Dermis microvascular lymphatic vessel endothelial cell (primary cell): ENCODE results near the gene SPO11. TPM values are rescaled to one million over a fixed set of nuclear protein-coding genes. Genes with fewer than 3 reads are reported as not detected.

Experiments used
- DNase-seq, 2 donors: peaks; one replicate each; pipeline versions ENCODE4 v3.0.0 to v3.0.0-alpha.2; 2010; ENCODE audit warnings: low read depth in 2 of 2
- total RNA-seq: library from RNA; depleted of rRNA; stranded (reverse); fragments of >200 nt; gene quantifications from 2 replicates; pipeline ENCODE4 v1.2.1, GENCODE V29; 2014

SPO11 gene
- not detected in 2 replicates for total RNA-seq

DNA sequence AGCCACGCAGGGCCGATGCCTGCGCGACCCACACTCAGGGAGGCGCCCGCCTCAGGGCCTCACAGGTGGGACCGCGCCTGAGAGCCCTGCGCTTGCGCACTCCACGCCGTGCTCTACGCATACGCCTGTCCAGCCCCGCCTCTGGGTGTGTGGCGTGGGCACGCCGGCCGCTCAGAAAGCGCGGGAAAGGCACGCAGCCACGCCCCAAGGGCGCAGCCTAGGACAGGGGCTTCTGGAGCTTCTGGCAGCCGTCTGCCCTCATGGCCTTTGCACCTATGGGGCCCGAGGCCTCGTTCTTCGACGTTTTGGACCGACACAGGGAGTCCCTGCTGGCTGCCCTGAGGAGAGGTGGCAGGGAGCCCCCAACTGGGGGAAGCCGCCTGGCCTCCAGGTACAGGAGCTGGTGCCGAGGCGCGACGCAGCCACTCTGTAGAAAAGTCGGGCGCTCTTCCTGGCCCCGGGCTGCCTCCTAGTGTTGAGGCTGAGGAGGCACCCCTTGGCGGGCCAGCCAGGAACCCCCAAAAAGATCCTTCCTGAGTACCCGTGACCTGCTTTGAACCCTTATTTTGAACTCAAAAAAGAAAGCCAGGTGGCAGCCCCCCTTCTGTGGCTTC is at the start of gene SPO11:
TSS of gene SPO11 (plus strand) at position 196 of the 614 bp plus-strand sequence. CDS start at position 261, 65 bp downstream.
- no peak for DNase-seq

DNA sequence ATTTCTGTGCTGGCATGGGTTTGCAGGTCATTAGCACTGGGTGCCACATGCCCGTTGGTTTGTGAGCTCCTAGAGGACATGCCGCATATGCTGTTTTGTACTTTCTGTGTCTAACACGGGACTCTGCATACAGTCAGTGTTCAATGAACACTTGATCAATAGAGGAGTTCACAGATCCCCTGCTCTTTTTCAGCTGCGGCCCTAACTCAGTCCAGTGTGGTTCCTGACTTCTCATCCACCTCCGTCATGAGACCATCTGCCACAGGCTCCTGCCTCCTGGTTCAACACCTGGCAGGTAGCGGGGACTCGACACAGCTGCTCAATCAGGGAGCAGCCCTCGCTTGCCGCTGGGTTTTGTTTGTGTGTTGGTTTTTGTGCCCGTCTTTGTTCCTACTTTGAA is 49.4 kb upstream of the SPO11 start:
- DNase-seq = no peak

DNA sequence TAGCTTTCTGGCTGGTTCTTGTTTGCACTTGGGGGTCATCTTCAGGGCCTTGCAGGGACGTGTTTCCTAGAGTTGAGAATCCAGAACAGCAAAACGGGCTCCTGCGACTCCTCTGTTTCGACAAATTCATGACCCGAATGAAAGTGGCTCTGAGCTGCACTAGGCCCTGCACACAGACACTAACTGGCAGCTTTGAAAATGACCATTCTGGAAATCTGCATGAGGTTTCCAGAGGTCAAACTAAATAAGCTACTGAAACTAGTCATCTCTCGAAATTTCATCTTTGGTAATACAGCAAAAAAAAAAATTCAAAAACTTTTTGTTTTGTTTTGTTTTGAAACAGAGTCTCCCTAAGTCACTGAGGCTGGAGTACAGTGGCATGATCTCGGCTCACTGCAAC is 47.7 kb upstream of the SPO11 start:
- no peak for DNase-seq

- no peak for DNase-seq
Observed at GRCh38 chr20:57282670-57283361, 46.8 kb upstream of the SPO11 start.

- DNase-seq = no peak
Observed at GRCh38 chr20:57283860-57284259, 45.7 kb upstream of the SPO11 start.

DNA sequence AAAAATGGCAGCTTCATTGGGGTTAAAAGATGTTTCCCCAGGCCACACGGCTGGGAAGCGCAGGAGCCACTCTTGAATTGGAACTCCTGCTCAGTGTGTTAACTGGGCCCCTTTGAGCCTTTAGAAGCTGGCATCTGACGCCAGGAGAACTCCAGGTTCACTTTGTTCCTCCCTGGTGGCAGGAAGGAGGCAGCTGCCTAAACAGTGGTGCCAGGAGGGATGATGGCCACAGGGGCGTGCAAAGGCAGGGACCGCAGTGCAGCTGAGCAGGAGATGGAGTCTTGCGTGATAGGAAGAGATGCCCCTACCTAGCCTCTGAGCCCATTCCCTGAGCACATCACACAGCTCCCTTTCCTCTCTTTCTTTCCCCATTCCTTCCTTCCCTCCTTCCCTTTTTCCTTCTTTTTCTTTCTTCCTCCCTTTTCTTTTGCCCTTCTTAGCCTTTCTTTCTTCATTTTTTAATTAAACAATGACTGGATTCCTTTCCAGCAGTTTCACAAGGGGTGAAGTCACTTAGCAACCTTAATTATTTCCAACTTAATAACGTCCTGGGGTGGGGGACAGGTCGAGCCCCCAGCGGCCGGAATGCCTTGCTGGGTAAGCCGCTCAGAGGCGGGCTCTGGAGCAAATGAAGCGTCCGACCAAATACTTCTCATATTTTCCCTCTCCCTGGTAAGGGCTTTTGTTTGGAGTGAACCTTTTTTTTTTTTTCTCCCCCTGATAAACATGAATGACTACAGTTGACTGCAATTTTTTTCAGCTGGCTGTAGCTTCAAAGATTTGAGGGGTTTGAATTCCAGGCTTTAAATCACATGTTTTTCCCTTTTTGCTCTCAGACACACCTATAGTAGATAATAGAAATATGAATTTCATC is 42.4 kb upstream of the SPO11 start:
- no peak for DNase-seq

GRCh38 chr20:57287901-57288300 is 41.7 kb upstream of the SPO11 start:
- no peak for DNase-seq

DNA sequence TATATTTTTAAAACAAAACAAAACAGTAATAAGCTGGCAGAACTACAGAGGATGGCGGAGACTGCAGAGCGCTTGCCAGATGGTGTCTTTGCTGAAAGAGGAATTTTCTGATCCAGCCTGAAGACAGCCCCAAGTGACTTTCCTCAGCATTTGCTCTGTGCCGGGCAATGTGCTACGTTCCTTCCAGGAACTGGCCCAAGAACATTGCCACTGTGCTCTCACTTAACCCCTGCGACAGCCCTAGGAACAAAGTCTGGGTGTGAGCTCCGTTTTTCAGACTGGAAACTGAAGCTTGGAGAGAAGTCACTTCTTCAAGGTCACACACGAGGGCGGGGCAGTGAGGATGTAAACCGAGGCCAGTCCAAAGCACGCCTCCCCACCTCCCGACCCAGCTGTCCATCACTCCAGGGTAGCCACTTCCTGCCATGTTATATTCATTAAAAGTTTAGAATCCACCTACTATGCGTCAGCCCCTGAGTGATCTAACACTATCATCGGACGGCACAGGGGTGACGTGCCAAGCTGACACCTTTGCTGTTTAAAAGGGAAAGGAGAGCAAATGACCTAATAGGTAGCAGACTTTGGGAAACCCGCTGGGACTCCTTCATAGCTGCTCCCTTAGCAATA is 40.8 kb upstream of the SPO11 start:
- no peak for DNase-seq

- no peak for DNase-seq
Observed at GRCh38 chr20:57289391-57290177, 40.0 kb upstream of the SPO11 start.

GRCh38 chr20:57290178-57290484 is 39.5 kb upstream of the SPO11 start:
- DNase-seq = no peak

DNA sequence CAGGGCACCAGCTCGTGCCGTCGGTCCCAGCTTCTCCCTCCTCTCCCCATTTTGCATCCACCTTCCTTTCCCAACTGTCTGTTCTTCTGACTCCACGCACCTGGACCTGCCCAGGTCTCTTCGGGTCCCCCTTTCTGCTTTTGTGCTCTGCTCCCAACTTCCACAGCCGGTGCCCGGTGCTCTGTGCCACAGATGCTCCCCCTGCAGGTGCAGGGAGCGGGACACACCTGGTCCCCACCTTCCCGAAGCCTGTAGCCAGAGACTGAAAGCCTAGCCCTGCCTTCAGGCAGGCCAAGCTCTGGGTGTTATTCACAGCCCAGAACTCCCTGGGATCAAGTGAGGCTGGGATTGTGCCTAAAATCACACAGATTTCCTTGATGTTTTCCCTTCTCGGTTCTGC is 38.6 kb upstream of the SPO11 start:
- DNase-seq = no peak

DNA sequence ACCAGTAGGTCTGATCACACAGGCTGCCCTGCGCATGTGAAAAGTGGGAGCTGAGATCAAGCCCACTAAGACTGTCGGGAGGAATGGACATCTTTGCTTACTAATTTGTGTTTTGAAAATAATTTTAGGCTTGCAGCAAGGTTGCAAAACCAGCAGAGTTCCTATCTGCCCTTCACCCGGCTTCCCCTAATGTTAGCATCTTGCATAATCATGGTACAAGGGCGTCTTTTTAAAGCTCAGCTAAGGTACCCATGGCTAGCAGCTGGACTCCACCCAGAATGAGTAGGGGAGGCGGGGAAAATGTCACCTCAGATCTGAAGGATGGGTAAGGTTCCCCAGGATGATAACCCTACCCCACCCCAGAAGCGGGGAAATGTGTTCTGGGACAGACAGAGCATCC is 37.9 kb upstream of the SPO11 start:
- no peak for DNase-seq

DNA sequence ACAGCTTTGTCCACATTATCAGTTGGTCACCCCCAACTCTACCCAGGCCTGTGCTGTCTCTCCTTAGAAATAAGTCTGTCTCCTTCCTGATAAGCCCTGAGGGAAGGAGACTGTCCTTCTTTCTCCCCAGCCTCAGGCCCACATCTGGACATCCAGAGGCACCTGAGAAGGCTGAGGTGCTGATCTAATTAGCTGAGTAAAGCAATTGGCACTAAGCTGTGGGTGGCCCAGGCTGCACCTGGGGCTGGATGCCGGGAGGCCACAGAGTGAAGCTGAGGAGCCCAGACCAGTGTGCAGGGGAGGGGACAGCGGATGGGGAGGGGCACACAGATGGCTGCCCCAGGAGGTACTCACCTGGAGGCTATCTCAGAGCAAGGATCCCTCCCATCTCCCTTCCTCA is 37.0 kb upstream of the SPO11 start:
- DNase-seq = no peak

DNA sequence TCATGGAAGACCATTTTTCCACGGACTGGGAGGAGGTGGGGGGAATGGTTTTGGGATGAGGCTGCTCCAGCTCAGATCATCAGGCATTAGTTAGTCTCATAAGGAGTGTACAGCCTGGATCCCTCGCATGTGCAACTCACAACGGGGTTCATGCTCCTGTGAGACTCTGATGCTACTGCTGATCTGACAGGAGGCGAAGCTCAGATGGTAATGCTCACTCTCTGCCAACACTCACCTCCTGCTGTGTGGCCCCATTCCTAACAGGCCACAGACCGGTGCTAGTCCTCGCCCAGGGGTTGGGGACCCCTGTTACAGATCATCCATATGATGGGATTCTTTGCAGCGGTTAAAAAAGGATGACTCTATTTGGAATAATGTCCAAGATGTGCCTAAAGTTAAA is 35.6 kb upstream of the SPO11 start:
- no peak for DNase-seq

DNA sequence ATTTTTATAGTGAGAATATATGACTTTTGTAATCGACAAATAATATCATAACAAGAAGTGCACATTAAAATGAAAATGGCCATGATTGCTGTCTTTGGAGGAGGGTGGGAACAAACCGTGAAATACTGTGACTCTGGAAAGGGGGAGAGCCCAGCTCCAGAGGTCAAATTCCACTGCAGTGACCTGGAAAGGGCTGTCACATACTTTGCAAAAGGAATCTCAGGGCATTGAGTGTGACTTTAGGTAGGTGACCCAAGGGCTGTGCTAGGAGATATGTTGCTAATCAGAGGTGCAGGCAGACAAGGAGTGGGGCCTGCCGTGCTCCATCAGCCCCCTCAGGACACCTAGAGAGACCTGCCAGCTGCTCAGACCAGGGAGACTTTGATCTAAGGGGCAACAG is 35.1 kb upstream of the SPO11 start:
- no peak for DNase-seq

DNA sequence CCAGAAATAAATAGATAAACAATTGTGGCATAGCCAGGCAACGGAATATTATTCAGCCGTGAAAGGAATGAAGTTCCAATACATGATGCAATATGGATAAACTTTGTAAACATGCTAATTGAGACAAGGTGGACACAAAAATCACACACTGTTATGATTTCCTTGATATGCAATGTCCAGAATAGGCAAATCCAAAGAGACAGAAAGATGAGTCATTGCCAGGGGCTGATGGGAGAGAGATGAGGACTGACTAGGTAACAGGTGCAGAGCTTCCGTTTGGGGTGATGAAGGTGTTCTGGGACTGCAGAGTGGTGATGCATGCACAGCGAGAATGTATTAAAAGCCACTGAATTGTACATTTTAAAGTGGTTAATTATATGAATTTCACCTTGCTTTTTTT is 31.1 kb upstream of the SPO11 start:
- no peak for DNase-seq

GRCh38 chr20:57301026-57301425 is 28.6 kb upstream of the SPO11 start:
- DNase-seq = no peak

DNA sequence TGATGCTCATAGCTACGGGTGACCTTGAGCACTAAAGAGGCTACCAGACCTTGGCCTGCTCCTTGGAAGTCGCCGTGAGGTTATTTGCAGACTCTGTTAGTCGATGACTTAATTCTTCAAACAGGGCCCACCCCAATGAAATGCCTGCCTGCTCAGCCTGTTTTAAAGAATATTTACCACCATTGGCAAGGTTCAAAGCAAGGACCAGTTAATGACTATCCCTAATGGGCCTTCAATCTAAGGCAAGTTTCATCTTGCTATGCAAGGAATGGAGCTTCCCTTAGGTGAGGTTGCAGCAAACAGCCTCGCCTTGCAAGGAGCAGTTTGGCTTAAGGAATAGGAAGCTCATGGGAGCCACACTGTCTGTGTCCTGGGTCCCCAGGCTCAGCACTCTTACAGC is 22.9 kb upstream of the SPO11 start:
- DNase-seq = no peak

DNA sequence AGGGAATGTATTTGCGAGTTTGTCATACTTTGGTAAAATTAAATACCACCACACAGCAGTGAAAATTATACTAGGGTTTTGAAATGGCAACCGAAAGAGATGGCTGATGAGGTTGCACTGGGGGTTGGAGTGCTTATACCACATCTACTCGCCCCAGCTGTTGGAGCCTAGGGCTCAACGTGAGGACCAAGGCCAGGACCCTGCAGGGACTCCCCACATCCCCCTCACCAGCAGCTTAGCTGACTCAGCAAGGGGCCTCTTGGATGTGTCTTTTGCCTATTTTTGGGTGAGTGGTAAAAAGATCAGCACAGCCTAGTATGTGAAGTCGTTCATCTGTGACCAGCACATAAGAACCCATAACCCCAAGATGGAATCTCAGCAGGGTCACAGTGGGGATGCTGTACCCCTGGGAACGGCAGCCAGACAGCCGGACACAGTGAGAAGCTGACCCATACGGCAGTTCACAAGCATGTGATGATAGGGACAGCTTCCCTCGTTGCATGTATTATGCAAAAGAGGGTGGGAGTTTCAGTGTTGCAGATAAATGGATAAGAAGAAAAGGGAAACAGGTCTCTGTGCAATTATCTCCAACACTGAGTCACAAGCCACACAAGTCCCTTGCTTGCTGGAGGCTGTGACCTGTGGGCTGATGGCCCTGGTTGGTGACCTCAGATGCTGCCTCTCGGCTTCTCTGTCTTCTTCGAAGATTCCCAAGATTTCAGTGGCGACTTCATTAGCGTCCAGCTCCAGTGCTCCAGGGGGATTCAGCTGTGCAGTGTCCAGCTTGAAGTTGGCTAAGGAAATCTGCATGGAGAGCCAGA is 20.9 kb upstream of the SPO11 start:
- no peak for DNase-seq

DNA sequence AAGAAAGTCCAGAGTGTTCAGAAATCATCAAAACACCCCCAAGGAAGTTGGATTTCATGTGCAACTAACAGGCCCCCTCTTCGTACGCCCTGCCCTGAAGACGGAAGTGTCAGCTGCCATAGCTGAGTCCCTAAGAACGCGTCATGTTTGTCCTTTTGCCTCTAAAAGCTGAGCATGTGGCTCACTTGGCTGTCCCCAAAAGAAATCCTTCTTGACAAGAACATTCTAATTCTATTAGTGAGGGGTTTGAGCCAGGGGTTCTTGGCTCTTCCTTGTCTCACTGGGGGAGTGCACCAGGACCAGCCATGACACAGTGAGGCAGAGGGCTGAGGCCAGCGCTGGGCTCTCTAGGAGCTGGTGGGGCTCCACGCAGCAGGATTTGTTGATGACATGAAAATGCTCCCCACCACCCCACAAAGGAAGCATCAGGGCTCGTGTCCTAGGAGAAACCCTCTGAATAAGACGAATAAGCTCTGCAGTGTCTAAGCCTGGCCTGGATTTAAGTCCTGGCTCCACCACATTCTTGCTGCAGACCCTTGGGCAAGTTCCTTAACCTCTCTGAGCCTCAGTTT is 20.0 kb upstream of the SPO11 start:
- no peak for DNase-seq
